ENCODE results near the gene WDR87. TPM values are rescaled to one million over a fixed set of nuclear protein-coding genes. Genes with fewer than 3 reads are reported as not detected.

The WDR87 gene
- total RNA-seq, 1 experiment from 2014 or later = not detected

DNA sequence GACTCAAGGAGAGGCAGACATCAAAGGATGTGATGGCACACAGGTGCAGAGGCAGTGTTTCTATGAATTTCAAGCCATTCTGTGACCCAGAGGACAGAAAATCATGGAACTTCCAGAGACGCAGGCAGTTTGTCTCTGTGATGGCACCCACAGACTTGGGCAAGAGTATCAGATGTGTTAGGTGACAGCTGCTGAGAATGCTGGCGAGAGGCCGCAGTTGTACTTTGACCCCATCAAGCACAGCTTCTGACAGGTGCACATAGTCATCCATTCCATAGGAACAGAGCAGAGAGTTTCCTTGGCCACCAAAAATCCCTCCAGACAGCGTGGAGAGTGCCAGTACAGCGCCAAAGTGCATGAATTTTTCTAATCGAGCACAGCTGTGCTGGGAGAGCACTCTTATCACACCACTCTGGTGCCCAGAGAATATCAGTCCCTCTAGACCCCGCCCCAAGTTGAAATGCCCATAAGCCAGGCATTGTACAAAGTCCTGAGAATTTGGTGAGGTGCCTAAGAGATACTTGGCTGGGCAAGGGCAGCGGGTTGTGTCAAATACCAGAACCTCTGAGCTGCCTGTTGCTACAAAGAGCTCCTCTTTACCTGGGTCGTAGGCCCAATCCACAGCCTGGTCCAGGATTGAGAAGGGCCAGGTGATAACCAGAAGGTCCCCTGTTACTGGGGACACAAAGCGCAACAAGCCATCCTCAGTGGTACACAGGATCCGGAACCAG is 12.4 kb downstream of the WDR87 start:
- no peak for TF ChIP-seq RAD21 (IDR thresholded peaks at IDR 0.05; ENCODE audit: low read depth)
- TF ChIP-seq ZNF274 (IDR thresholded peaks at IDR 0.05; ENCODE audit: low read depth, low read length) = no peak
- TF ChIP-seq EZH2phosphoT487 (IDR thresholded peaks at IDR 0.05; ENCODE audit: borderline replicate concordance) = no peak
- TF ChIP-seq CBX3 (IDR thresholded peaks at IDR 0.05; ENCODE audit: low read depth) = no peak
- TF ChIP-seq FOSL1 (IDR thresholded peaks at IDR 0.05; ENCODE audit: low read depth) = no peak
- no peak for TF ChIP-seq TCF7L2 (IDR thresholded peaks at IDR 0.05; ENCODE audit: borderline replicate concordance, extremely low read depth, insufficient read depth, insufficient read length)
- no peak for TF ChIP-seq JUND (IDR thresholded peaks at IDR 0.05)
- no peak for TF ChIP-seq REST (IDR thresholded peaks at IDR 0.05; ENCODE audit: low read depth)
- TF ChIP-seq CEBPB (IDR thresholded peaks at IDR 0.05; ENCODE audit: low read depth) = no peak
- no peak for TF ChIP-seq EZH2 (IDR thresholded peaks at IDR 0.05)
- TF ChIP-seq ZFX (IDR thresholded peaks at IDR 0.05) = no peak
- TF ChIP-seq SIN3A (IDR thresholded peaks at IDR 0.05; ENCODE audit: low read depth) = no peak
- TF ChIP-seq ELF1 (IDR thresholded peaks at IDR 0.05; ENCODE audit: borderline replicate concordance, low read depth) = no peak
- TF ChIP-seq CTCF (IDR thresholded peaks at IDR 0.05 in 2 of 3, conservative IDR thresholded peaks at IDR 0.05 in 1 of 3; ENCODE audit: borderline replicate concordance in 1 of 3, insufficient read depth in 1 of 3, low read depth in 2 of 3, low read length in 2 of 3) = no peak
- TF ChIP-seq SRF (IDR thresholded peaks at IDR 0.05; ENCODE audit: low read depth) = no peak
- no peak for TF ChIP-seq SP1 (IDR thresholded peaks at IDR 0.05; ENCODE audit: low read depth)
- TF ChIP-seq POLR2A (IDR thresholded peaks at IDR 0.05; ENCODE audit: borderline replicate concordance, extremely low read depth, insufficient read depth, insufficient read length) = no peak
- TF ChIP-seq POLR2AphosphoS5 (IDR thresholded peaks at IDR 0.05; ENCODE audit: low read depth, low read length) = no peak
- TF ChIP-seq, protein P1, sequence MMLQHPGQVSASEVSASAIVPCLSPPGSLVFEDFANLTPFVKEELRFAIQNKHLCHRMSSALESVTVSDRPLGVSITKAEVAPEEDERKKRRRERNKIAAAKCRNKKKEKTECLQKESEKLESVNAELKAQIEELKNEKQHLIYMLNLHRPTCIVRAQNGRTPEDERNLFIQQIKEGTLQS (IDR thresholded peaks at IDR 0.05) = no peak
- TF ChIP-seq, protein P2, sequence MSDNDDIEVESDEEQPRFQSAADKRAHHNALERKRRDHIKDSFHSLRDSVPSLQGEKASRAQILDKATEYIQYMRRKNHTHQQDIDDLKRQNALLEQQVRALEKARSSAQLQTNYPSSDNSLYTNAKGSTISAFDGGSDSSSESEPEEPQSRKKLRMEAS (IDR thresholded peaks at IDR 0.05) = no peak
- Histone ChIP-seq H3K9me3 (ENCODE audit: control insufficient read depth in 1 of 2, insufficient read depth in 1 of 2, low read depth in 1 of 2, low read length in 2 of 2) (no peaks in the 10 kb centered on the region), H3K36me3 (ENCODE audit: control insufficient read depth in 1 of 2, insufficient read depth in 2 of 2, low read length in 2 of 2) (no peaks in the 10 kb centered on the region), H3K4me3 (replicated peaks in 1 of 2; ENCODE audit: low read depth in 1 of 2, low read length in 2 of 2) (no peak overlapping the region), H3K4me1 (ENCODE audit: control insufficient read depth in 1 of 2, insufficient read depth in 2 of 2, low read length in 2 of 2) (peaks cover 0 to 6% of the 10 kb centered on the region in 2 experiments; a peak in 1 of 4 replicates), H3K9ac (ENCODE audit: low read length) (no peak overlapping the region), H4K20me1 (ENCODE audit: insufficient read depth) (no peaks in the 10 kb centered on the region), H2AFZ (ENCODE audit: low read depth, low read length, poor library complexity, severe bottlenecking) (no peak overlapping the region), H3K27ac (ENCODE audit: low read depth, low read length) (no peak overlapping the region), H3K9me2 (ENCODE audit: insufficient read depth) (no peaks in the 10 kb centered on the region), H3K79me2 (ENCODE audit: insufficient read depth, low read length) (no peaks in the 10 kb centered on the region), H3K27me3 (ENCODE audit: insufficient read depth, low read length) (peaks cover under 1% of the 10 kb centered on the region; the same call in 1 of the 2 replicates), H3K4me2 (ENCODE audit: low read length) (no peak overlapping the region)
- ChIA-PET CTCF (no interaction called here), POLR2A (no interaction called here), RAD21 (ENCODE audit: low non-redundant PET in 1 of 2, low total read pairs in 2 of 2, uncharacterized antibody in 2 of 2, unreplicated experiment in 2 of 2) (no interaction called here)
- DNase-seq (ENCODE audit: low read depth, low spot score) (no peak), ATAC-seq (no peak)
- intact Hi-C loops (cut with micrococcal nuclease) = no loop called here
- BruUV-seq (replicated peaks) = no TSS peak

Data from HCT116 (cell line).